Body of pancreas (tissue), 4 donors: ENCODE data around the gene PDK2.

Source experiments
- CTCF ChIP-seq, 7 experiments: fragments of 450-650 bp in 4 of 7; fragments of 200-600 bp in 3 of 7; sonication (generic) in 3 of 7; IDR thresholded peaks; one replicate each; pipeline ENCODE4 v1.5.1; 2016 to 2019; ENCODE audit warnings: antibody characterized with exemption in 7 of 7
- POLR2A ChIP-seq, 3 donors: fragments of 450-650 bp; IDR thresholded peaks; one replicate each; pipeline ENCODE4 v1.6.1; 2016; ENCODE audit warnings: antibody characterized with exemption in 3 of 3, mild to moderate bottlenecking in 2 of 3

- no peak for TF ChIP-seq POLR2A (IDR thresholded peaks at IDR 0.05)
- TF ChIP-seq CTCF (IDR thresholded peaks at IDR 0.05), result no peak
Measured at GRCh38 chr17:50067996-50068395, 27.2 kb upstream of the PDK2 start.
